ENCODE data around the gene ABCG1. TPM values are rescaled to one million over a fixed set of nuclear protein-coding genes. Genes with fewer than 3 reads are reported as not detected.

ABCG1 gene
- total and polyA plus RNA-seq, 2 donors (not counting 3 experiments of a cell fraction or from before 2014, with no cell fraction given) = 6.7 to 19.6 TPM

- CTCF ChIA-PET = no interaction called here
- TF ChIP-seq POLR2A (IDR thresholded peaks at IDR 0.05; ENCODE audit: low read depth, low read length) (no peak), MYC (IDR thresholded peaks at IDR 0.05; ENCODE audit: low read depth, low read length) (no peak), JUN (IDR thresholded peaks at IDR 0.05; ENCODE audit: borderline replicate concordance, insufficient read depth, insufficient read length, low read depth) (no peak), FOS (IDR thresholded peaks at IDR 0.05; ENCODE audit: borderline replicate concordance, insufficient read depth, low read length) (no peak), GATA2 (IDR thresholded peaks at IDR 0.05; ENCODE audit: insufficient read depth, insufficient read length, low read depth, low read length) (no peak), EZH2 (IDR thresholded peaks at IDR 0.05; ENCODE audit: borderline replicate concordance, low read depth, low read length, severe bottlenecking) (no peak), MAX (IDR thresholded peaks at IDR 0.05; ENCODE audit: insufficient read depth, insufficient read length) (no peak), POLR2AphosphoS5 (IDR thresholded peaks at IDR 0.05; ENCODE audit: insufficient read depth, low read depth, low read length) (no peak)
- dilution Hi-C loops (cut with MboI; ENCODE audit: extremely low pct_ligation_motif_present, low sequenced_read_pairs) = no loop called here
- Histone ChIP-seq H3K4me2 (ENCODE audit: insufficient read depth, low read length) (no peak overlapping the region), H3K79me2 (ENCODE audit: control insufficient read depth, insufficient read depth, low read length) (no peaks in the 10 kb centered on the region), H3K9me3 (replicated peaks; ENCODE audit: control insufficient read depth, insufficient read depth, low read length) (no peaks in the 10 kb centered on the region), H3K27ac (ENCODE audit: insufficient read depth, low read depth, low read length) (no peak overlapping the region), H3K9ac (replicated peaks; ENCODE audit: extremely low read depth, insufficient read depth, low read length) (no peak overlapping the region), H3K9me1 (replicated peaks; ENCODE audit: control insufficient read depth, extremely low read depth, insufficient read depth, low read length) (no peaks in the 10 kb centered on the region), H4K20me1 (replicated peaks; ENCODE audit: control insufficient read depth, extremely low read depth, insufficient read depth, low read length) (no peaks in the 10 kb centered on the region), H2AFZ (ENCODE audit: low read depth, low read length) (no peak overlapping the region), H3K4me3 (replicated peaks in 1 of 3; ENCODE audit: insufficient read depth in 1 of 3, low read depth in 1 of 3, low read length in 3 of 3) (no peak overlapping the region), H3K4me1 (ENCODE audit: control insufficient read depth, extremely low read depth, insufficient read depth, low read length) (no peaks in the 10 kb centered on the region), H3K36me3 (ENCODE audit: control insufficient read depth in 2 of 2, extremely low read depth in 1 of 2, insufficient read depth in 2 of 2, low read length in 2 of 2) (no peaks in the 10 kb centered on the region), H3K27me3 (ENCODE audit: control insufficient read depth in 2 of 2, insufficient read depth in 2 of 2, low read length in 2 of 2) (peaks cover 2 to 4% of the 10 kb centered on the region in 2 experiments)
- intact Hi-C loops (cut with micrococcal nuclease) = no loop called here
- no TSS peak for BruUV-seq (replicated peaks)
- DNase-seq (ENCODE audit: low read depth, low spot score) = no peak
- POLR2A ChIA-PET = no interaction called here
- FAIRE-seq = no peak
Observed at GRCh38 chr21:42186591-42186990, 32.3 kb upstream of the ABCG1 start.

Measured in endothelial cell of umbilical vein (primary cell).